ENCODE measurements around the gene CDH13.

GRCh38 chr16:82750068-82750467, 123.3 kb downstream of the CDH13 start:
- TF ChIP-seq CTCF (IDR thresholded peaks at IDR 0.05; ENCODE audit: poor library complexity), result no peak
- TF ChIP-seq EZH2 (IDR thresholded peaks at IDR 0.05; ENCODE audit: borderline replicate concordance), result no peak

Data from hepatocyte (in vitro differentiated cells).